HG03378 (cell line): ENCODE data around the gene RPTOR.
"Not testable (repeated sequence)": the region's sequence is repeated elsewhere in the genome, so short reads cannot be mapped to it uniquely, and the experiment has no call there.

ENCODE experiments used
- ATAC-seq: cut with Tn5 transposase; IDR thresholded peaks from one replicate; pipeline ENCODE4 v1.9.1; 2021; ENCODE audit warnings: mild to moderate bottlenecking, moderate library complexity; ENCODE audit not compliant: unreplicated experiment

Gene RPTOR

GRCh38 chr17:80866050-80866793 lies 321.6 kb downstream of the RPTOR start:
- ATAC-seq = no peak

GRCh38 chr17:80868022-80868609 lies 323.5 kb downstream of the RPTOR start:
- ATAC-seq = no peak

- ATAC-seq = no peak
These were observed 325.0 kb downstream of the RPTOR start for GRCh38 chr17:80869481-80870145.

GRCh38 chr17:80870401-80870800 lies 325.8 kb downstream of the RPTOR start:
- no peak for ATAC-seq

- no peak for ATAC-seq
These were observed 326.7 kb downstream of the RPTOR start for GRCh38 chr17:80871341-80871740.

GRCh38 chr17:80872001-80872500 lies 327.4 kb downstream of the RPTOR start:
- no peak for ATAC-seq

- no peak for ATAC-seq
These were observed 328.1 kb downstream of the RPTOR start for GRCh38 chr17:80872501-80873306.

GRCh38 chr17:80873307-80873951 lies 328.8 kb downstream of the RPTOR start:
- ATAC-seq = no peak

GRCh38 chr17:80874866-80875445 lies 330.3 kb downstream of the RPTOR start:
- ATAC-seq = no peak

- ATAC-seq = not testable (repeated sequence)
These were observed 330.9 kb downstream of the RPTOR start for GRCh38 chr17:80875480-80875995.

GRCh38 chr17:80876456-80876949 lies 331.9 kb downstream of the RPTOR start:
- ATAC-seq = not testable (repeated sequence)

GRCh38 chr17:80876950-80877728 lies 332.5 kb downstream of the RPTOR start:
- peak; percentile 93 for ATAC-seq

GRCh38 chr17:80877729-80878303 lies 333.2 kb downstream of the RPTOR start:
- ATAC-seq = no peak

- no peak for ATAC-seq
These were observed 334.5 kb downstream of the RPTOR start for GRCh38 chr17:80878876-80879722.

- no peak for ATAC-seq
These were observed 335.3 kb downstream of the RPTOR start for GRCh38 chr17:80879723-80880647.

- no peak for ATAC-seq
These were observed 336.0 kb downstream of the RPTOR start for GRCh38 chr17:80880648-80880985.

GRCh38 chr17:80881306-80881705 lies 336.7 kb downstream of the RPTOR start:
- no peak for ATAC-seq
